Adrenal gland (tissue), 12 donors: ENCODE results near the gene STC2. TPM values are rescaled to one million over a fixed set of nuclear protein-coding genes. Genes with fewer than 3 reads are reported as not detected.

Source experiments
- DNase-seq, 7 donors: peaks; one replicate each; pipeline ENCODE4 v3.0.0-alpha.2; 2019 to 2020
- H3K27ac ChIP-seq, 5 donors: fragments of 200-600 bp; sonication (generic) in 4 of 5; 1 replicate in 3 of 5; 2 replicates in 2 of 5; pipeline versions ENCODE4 v1.5.1 to v1.8.0; 2016 to 2020; ENCODE audit warnings: mild to moderate bottlenecking in 1 of 5
- H3K27me3 ChIP-seq: fragments of 200-600 bp; 2 replicates; pipeline ENCODE4 v1.8.0; 2021
- H3K36me3 ChIP-seq, 2 donors: fragments of 200-600 bp; replicated peaks in 1 of 2; 1 replicate in 1 of 2; 2 replicates in 1 of 2; pipeline versions ENCODE4 v1.5.1 to v1.8.0; 2018 to 2022
- H3K4me1 ChIP-seq, 2 donors: fragments of 200-600 bp; replicated peaks in 1 of 2; 1 replicate in 1 of 2; 2 replicates in 1 of 2; pipeline versions ENCODE4 v1.5.1 to v1.8.0; 2018 to 2021
- H3K4me3 ChIP-seq, 4 donors: fragments of 200-600 bp; sonication (generic) in 3 of 4; one replicate each; pipeline ENCODE4 v1.5.1; 2016 to 2018
- H3K9me3 ChIP-seq, 3 donors: fragments of 200-600 bp; sonication (generic) in 1 of 3; replicated peaks in 1 of 3; 1 replicate in 2 of 3; 2 replicates in 1 of 3; pipeline versions ENCODE4 v1.5.1 to v1.8.0; 2016 to 2021
- CTCF ChIP-seq, 6 experiments: fragments of 450-650 bp in 4 of 6; fragments of 200-600 bp in 2 of 6; sonication (generic) in 1 of 6; IDR thresholded peaks; 1 replicate in 5 of 6; 2 replicates in 1 of 6; pipeline versions ENCODE4 v1.5.1 to v1.8.0; 2016 to 2021; ENCODE audit warnings: antibody characterized with exemption in 6 of 6, mild to moderate bottlenecking in 2 of 6, moderate library complexity in 1 of 6
- POLR2A ChIP-seq, 2 donors: fragments of 450-650 bp; IDR thresholded peaks; one replicate each; pipeline ENCODE4 v1.6.1; 2017; ENCODE audit warnings: antibody characterized with exemption in 2 of 2, mild to moderate bottlenecking in 2 of 2, moderate library complexity in 1 of 2
- WGBS, 4 donors: extraction: QIAGEN DNeasy Blood & Tissue Kit in 2 of 4; methylation state at CpG; one replicate each; pipeline versions ENCODE4 v1.1.5 to v1.1.7; 2013 to 2017; 5-methylcytosine and 5-hydroxymethylcytosine counted together
- intact Hi-C, 2 donors: fragments of 100-400 bp; cut with DNase I; formaldehyde crosslinking; loops; one replicate each; pipeline versions ENCODE4 v1.14.1 to v1.15.0; 2022 to 2023
- polyA plus RNA-seq, 3 donors: library from polyadenylated mRNA; stranded (reverse); fragments of 200-250 nt in 2 of 3; fragments of 350-450 nt in 1 of 3; fragmentation: Illumina TruSeq in 1 of 3; extraction: RNeasy Lipid Tissue Mini Kit (QIAGEN cat#74804) in 1 of 3; gene quantifications; one replicate each; pipeline ENCODE4 v1.2.3, GENCODE V29; 2013 to 2014
- total RNA-seq, 9 donors: library from RNA; depleted of rRNA in 4 of 9; stranded (reverse); fragments of >200 nt in 4 of 9; fragments of 120-200 nt in 1 of 9; fragmentation: NEBNext Ultra II Directional in 1 of 9; extraction: Animal tissue kit (Norgen Biotek cat#: 25700) in 1 of 9; gene quantifications; one replicate each; pipeline versions ENCODE4 v1.1.0 to v1.2.4, GENCODE V29; 2013 to 2023
- donor health status: healthy with polysubstance abuse.
- donor health status: Bipolar disorder and iron deficiency.
- donor health status: DM: yes; HTN: yes; CAD: no.
- donor health status: DM: no; HTN: no; CAD: no.
- donor health status: DM: no; HTN: no; CAD: no.
- donor health status: DM: yes; HTN: yes; CAD: no.

STC2 gene
- total and polyA plus RNA-seq, 12 donors, result 0.28 to 3.5 (median 1.0) TPM

GRCh38 chr5:173298213-173298926, 29.8 kb downstream of the STC2 start:
- peak overlapping the region in 1 of 5 donors; percentile 16 for H3K27ac ChIP-seq
- peaks cover 0 to 4% of the 10 kb centered on the region in 2 donors for H3K4me1 ChIP-seq
- WGBS, 4 donors, result 66 to 74% (median 69%) methylated on average over 19 of the region's 19 CpGs
- peaks cover 9% of the 10 kb centered on the region for H3K27me3 ChIP-seq
- H3K9me3 ChIP-seq, result no peaks in the 10 kb centered on the region
- DNase-seq, result no peak
- intact Hi-C loops, result loop anchor here in 1 of 2 donors (10.0 kb wide), 1 partner anchor 276 kb away; no protein-coding TSS in a partner anchor
- no peaks in the 10 kb centered on the region for H3K36me3 ChIP-seq
- H3K4me3 ChIP-seq, result no peak overlapping the region
- TF ChIP-seq CTCF (IDR thresholded peaks at IDR 0.05) (no peak), POLR2A (IDR thresholded peaks at IDR 0.05) (no peak)

GRCh38 chr5:173297813-173298212, 30.4 kb downstream of the STC2 start:
- no peak for DNase-seq
- no peak for TF ChIP-seq CTCF (IDR thresholded peaks at IDR 0.05)
- TF ChIP-seq POLR2A (IDR thresholded peaks at IDR 0.05), result no peak
- H3K4me1 ChIP-seq, result peaks cover 0 to 4% of the 10 kb centered on the region in 2 donors
- 83 to 91% (median 86%) methylated on average over 8 of the region's 8 CpGs for WGBS, 4 donors
- H3K4me3 ChIP-seq, result no peak overlapping the region
- intact Hi-C loops, result loop anchor here in 1 of 2 donors (10.0 kb wide), 1 partner anchor 277 kb away; no protein-coding TSS in a partner anchor
- no peaks in the 10 kb centered on the region for H3K9me3 ChIP-seq
- no peak overlapping the region for H3K27ac ChIP-seq
- no peaks in the 10 kb centered on the region for H3K36me3 ChIP-seq
- H3K27me3 ChIP-seq, result peaks cover 9% of the 10 kb centered on the region

GRCh38 chr5:173296737-173297676, 31.2 kb downstream of the STC2 start:
- Histone ChIP-seq H3K4me1 (peaks cover 0 to 4% of the 10 kb centered on the region in 2 donors), H3K27me3 (peaks cover 9% of the 10 kb centered on the region), H3K9me3 (no peaks in the 10 kb centered on the region), H3K27ac (no peak overlapping the region), H3K4me3 (no peak overlapping the region), H3K36me3 (no peaks in the 10 kb centered on the region)
- 75 to 87% (median 80%) methylated on average over 17 to 25 of the region's 25 CpGs for WGBS, 4 donors
- intact Hi-C loops, result loop anchor here in 1 of 2 donors (10.0 kb wide), 1 partner anchor 278 kb away; no protein-coding TSS in a partner anchor
- TF ChIP-seq POLR2A (IDR thresholded peaks at IDR 0.05), result no peak
- no peak for TF ChIP-seq CTCF (IDR thresholded peaks at IDR 0.05)
- DNase-seq, result no peak

GRCh38 chr5:173295796-173296195, 32.4 kb downstream of the STC2 start:
- Histone ChIP-seq H3K4me3 (no peak overlapping the region), H3K4me1 (peaks cover 0 to 4% of the 10 kb centered on the region in 2 donors), H3K9me3 (no peaks in the 10 kb centered on the region), H3K27ac (no peak overlapping the region), H3K27me3 (peaks cover 9% of the 10 kb centered on the region), H3K36me3 (no peaks in the 10 kb centered on the region)
- no peak for DNase-seq
- TF ChIP-seq CTCF (IDR thresholded peaks at IDR 0.05) (no peak), POLR2A (IDR thresholded peaks at IDR 0.05) (no peak)
- 68 to 97% (median 80%) methylated on average over 1 of the region's 1 CpG for WGBS, 4 donors
- intact Hi-C loops, result loop anchor here (2.0 to 10.0 kb wide), 2 partner anchors 35 to 279 kb away; no protein-coding TSS in a partner anchor
